Spleen (tissue), 11 donors: ENCODE results near the gene SLC9A3. TPM values are rescaled to one million over a fixed set of nuclear protein-coding genes. Genes with fewer than 3 reads are reported as not detected.

ENCODE experiments used
- DNase-seq: peaks from one replicate; pipeline ENCODE4 v3.0.0-alpha.2; 2020
- H3K27ac ChIP-seq, 8 donors: fragments of 200-600 bp; sonication (generic) in 7 of 8; 1 replicate in 4 of 8; 2 replicates in 4 of 8; pipeline versions ENCODE4 v1.5.0 to v1.8.0; 2016 to 2021; ENCODE audit warnings: inconsistent platforms in 4 of 8, mild to moderate bottlenecking in 4 of 8, moderate library complexity in 1 of 8
- H3K27me3 ChIP-seq, 7 donors: fragments of 200-600 bp; sonication (generic) in 6 of 7; replicated peaks in 1 of 7; 1 replicate in 4 of 7; 2 replicates in 3 of 7; pipeline versions ENCODE4 v1.5.0 to v1.8.0; 2016 to 2021; ENCODE audit warnings: inconsistent platforms in 3 of 7, mild to moderate bottlenecking in 1 of 7
- H3K36me3 ChIP-seq, 6 donors: fragments of 200-600 bp; sonication (generic) in 5 of 6; 1 replicate in 4 of 6; 2 replicates in 2 of 6; pipeline versions ENCODE4 v1.5.0 to v1.8.0; 2016 to 2021; ENCODE audit warnings: inconsistent platforms in 2 of 6
- H3K4me1 ChIP-seq, 6 donors: fragments of 200-600 bp; sonication (generic) in 5 of 6; 1 replicate in 3 of 6; 2 replicates in 3 of 6; pipeline versions ENCODE4 v1.5.0 to v1.8.0; 2016 to 2021; ENCODE audit warnings: inconsistent platforms in 3 of 6
- H3K4me3 ChIP-seq, 8 donors: fragments of 200-600 bp; sonication (generic) in 7 of 8; 1 replicate in 4 of 8; 2 replicates in 4 of 8; pipeline versions ENCODE4 v1.5.0 to v1.8.0; 2016 to 2021; ENCODE audit warnings: inconsistent platforms in 4 of 8, mild to moderate bottlenecking in 4 of 8, moderate library complexity in 2 of 8
- H3K9me3 ChIP-seq, 8 donors: fragments of 200-600 bp; sonication (generic) in 7 of 8; 1 replicate in 4 of 8; 2 replicates in 4 of 8; pipeline versions ENCODE4 v1.5.0 to v1.8.0; 2016 to 2021; ENCODE audit warnings: inconsistent platforms in 4 of 8
- CTCF ChIP-seq, 11 experiments: fragments of 200-600 bp in 7 of 11; fragments of 450-650 bp in 4 of 11; sonication (generic) in 4 of 11; IDR thresholded peaks in 8 of 11; conservative IDR thresholded peaks in 3 of 11; 1 replicate in 7 of 11; 2 replicates in 4 of 11; pipeline versions ENCODE4 v1.4.0 to v1.8.0; 2016 to 2021; ENCODE audit warnings: antibody characterized with exemption in 11 of 11, inconsistent platforms in 4 of 11, mild to moderate bottlenecking in 1 of 11
- POLR2A ChIP-seq, 3 donors: fragments of 450-650 bp; IDR thresholded peaks; one replicate each; pipeline ENCODE4 v1.5.1; 2017; ENCODE audit warnings: antibody characterized with exemption in 3 of 3, mild to moderate bottlenecking in 1 of 3
- POLR2AphosphoS5 ChIP-seq, 3 donors: sonication (generic); formaldehyde crosslinking; IDR thresholded peaks; one replicate each; pipeline ENCODE4 v1.5.1; 2017; ENCODE audit warnings: antibody characterized with exemption in 3 of 3
- WGBS, 5 donors: extraction: QIAGEN DNeasy Blood & Tissue Kit in 3 of 5; methylation state at CpG; one replicate each; pipeline versions ENCODE4 v1.1.5 to v1.1.7; 2013 to 2018; 5-methylcytosine and 5-hydroxymethylcytosine counted together
- intact Hi-C: fragments of 100-400 bp; cut with DNase I; formaldehyde crosslinking; loops from one replicate; pipeline ENCODE4 v1.15.0; 2023; ENCODE audit warnings: low total_unique reads
- polyA plus RNA-seq, 3 donors: library from polyadenylated mRNA; stranded (reverse); fragments of 200-250 nt; gene quantifications; one replicate each; pipeline ENCODE4 v1.2.1, GENCODE V29; 2013
- total RNA-seq, 7 donors: library from RNA; depleted of rRNA in 3 of 7; stranded (reverse); fragments of >200 nt in 3 of 7; fragmentation: NEBNext Ultra II Directional in 4 of 7; extraction: Animal tissue kit (Norgen Biotek cat#: 25700) in 4 of 7; gene quantifications; one replicate each; pipeline versions ENCODE4 v1.1.0 to v1.2.1, GENCODE V29; 2016 to 2021
- donor health status: healthy with polysubstance abuse.
- donor health status: DM: no; HTN: no; CAD: no; lungs with moderate emphysema.
- donor health status: DM: no; HTN: no; CAD: no.
- donor health status: Bipolar disorder and iron deficiency.
- donor health status: healthy.
- donor health status: DM: no; HTN: no; CAD: no.
- donor health status: DM: yes; HTN: yes; CAD: no.

Gene SLC9A3
- total and polyA plus RNA-seq, 10 donors, result 1.0 to 3.2 (median 1.5) TPM

- no peak for DNase-seq
- 81 to 88% (median 84%) methylated on average over 16 of the region's 16 CpGs for WGBS, 5 donors
- Histone ChIP-seq H3K36me3 (no peaks in the 10 kb centered on the region), H3K4me3 (no peak overlapping the region), H3K4me1 (no peaks in the 10 kb centered on the region), H3K9me3 (peaks cover 0 to 5% (median 0%) of the 10 kb centered on the region in 8 donors), H3K27me3 (peaks cover 0 to 73% (median 19%) of the 10 kb centered on the region in 7 donors), H3K27ac (no peak overlapping the region)
- TF ChIP-seq POLR2AphosphoS5 (IDR thresholded peaks at IDR 0.05), result no peak
- no peak for TF ChIP-seq POLR2A (IDR thresholded peaks at IDR 0.05)
- no peak for TF ChIP-seq CTCF (IDR thresholded peaks at IDR 0.05 in 8 of 11, conservative IDR thresholded peaks at IDR 0.05 in 3 of 11)
- intact Hi-C loops, result no loop called here
Measured at GRCh38 chr5:566636-567309, 42.5 kb upstream of the SLC9A3 start.

GRCh38 chr5:565782-566440 is 41.7 kb upstream of the SLC9A3 start:
- H3K36me3 ChIP-seq, result no peaks in the 10 kb centered on the region

GRCh38 chr5:561408-561807 is 37.2 kb upstream of the SLC9A3 start:
- DNase-seq, result no peak
- peaks cover 0 to 65% (median 14%) of the 10 kb centered on the region in 7 donors for H3K27me3 ChIP-seq
- no peak overlapping the region for H3K4me3 ChIP-seq
- H3K4me1 ChIP-seq, result no peaks in the 10 kb centered on the region
- WGBS, 5 donors, result 65 to 97% (median 72%) methylated on average over 13 to 21 of the region's 21 CpGs
- TF ChIP-seq POLR2AphosphoS5 (IDR thresholded peaks at IDR 0.05), result no peak
- TF ChIP-seq POLR2A (IDR thresholded peaks at IDR 0.05), result no peak
- TF ChIP-seq CTCF (IDR thresholded peaks at IDR 0.05 in 8 of 11, conservative IDR thresholded peaks at IDR 0.05 in 3 of 11), result no peak
- intact Hi-C loops, result no loop called here
- no peaks in the 10 kb centered on the region for H3K36me3 ChIP-seq
- peaks cover 0 to under 1% (median 0%) of the 10 kb centered on the region in 8 donors for H3K9me3 ChIP-seq
- H3K27ac ChIP-seq, result no peak overlapping the region

More at GRCh38 chr5:565782-566440, 41.7 kb upstream of the SLC9A3 start:
- no peak overlapping the region for H3K4me3 ChIP-seq
- intact Hi-C loops, result no loop called here
- no peak overlapping the region for H3K27ac ChIP-seq
- no peak for TF ChIP-seq CTCF (IDR thresholded peaks at IDR 0.05 in 8 of 11, conservative IDR thresholded peaks at IDR 0.05 in 3 of 11)
- TF ChIP-seq POLR2AphosphoS5 (IDR thresholded peaks at IDR 0.05), result no peak
- no peak for TF ChIP-seq POLR2A (IDR thresholded peaks at IDR 0.05)
- H3K27me3 ChIP-seq, result peaks cover 0 to 75% (median 25%) of the 10 kb centered on the region in 7 donors
- peaks cover 0 to 5% (median 0%) of the 10 kb centered on the region in 8 donors for H3K9me3 ChIP-seq
- H3K4me1 ChIP-seq, result no peaks in the 10 kb centered on the region
- no peak for DNase-seq
- 39 to 62% (median 44%) methylated on average over 12 to 20 of the region's 20 CpGs for WGBS, 5 donors

GRCh38 chr5:560792-561166 is 36.5 kb upstream of the SLC9A3 start:
- 71 to 83% (median 79%) methylated on average over 12 of the region's 12 CpGs for WGBS, 5 donors
- TF ChIP-seq POLR2AphosphoS5 (IDR thresholded peaks at IDR 0.05) (no peak), CTCF (IDR thresholded peaks at IDR 0.05 in 8 of 11, conservative IDR thresholded peaks at IDR 0.05 in 3 of 11) (no peak), POLR2A (IDR thresholded peaks at IDR 0.05) (no peak)
- H3K27ac ChIP-seq, result no peak overlapping the region
- H3K36me3 ChIP-seq, result no peaks in the 10 kb centered on the region
- no peak for DNase-seq
- H3K27me3 ChIP-seq, result peaks cover 0 to 65% (median 11%) of the 10 kb centered on the region in 7 donors
- no peak overlapping the region for H3K4me3 ChIP-seq
- H3K9me3 ChIP-seq, result no peaks in the 10 kb centered on the region
- intact Hi-C loops, result no loop called here
- H3K4me1 ChIP-seq, result no peaks in the 10 kb centered on the region
